Measurements from ENCODE around the gene ESPN.

Gene ESPN

GRCh38 chr1:6459850-6460265 is 35.3 kb downstream of the ESPN start:
- peaks cover 2% of the 10 kb centered on the region for H3K9me3 ChIP-seq (ENCODE audit: insufficient read depth, low read depth, low read length)
- no peak overlapping the region for H3K9ac ChIP-seq (ENCODE audit: low read length)
- no peaks in the 10 kb centered on the region for H3K27me3 ChIP-seq (ENCODE audit: insufficient read depth, low read length)
- DNase-seq: no peak
- no peak overlapping the region for H3K27ac ChIP-seq (ENCODE audit: low read depth, low read length)
- no peak overlapping the region for H4K12ac ChIP-seq (ENCODE audit: low read depth, low read length)
- H3K4me1 ChIP-seq (ENCODE audit: control insufficient read depth in 1 of 2, insufficient read depth in 2 of 2, low read length in 2 of 2): no peaks in the 10 kb centered on the region
- no peak overlapping the region for H4K91ac ChIP-seq (ENCODE audit: low read depth, low read length)
- no peak overlapping the region for H2AK5ac ChIP-seq (ENCODE audit: low read length)
- no peaks in the 10 kb centered on the region for H3K79me1 ChIP-seq (ENCODE audit: low read length)
- no peak overlapping the region for H2BK5ac ChIP-seq (ENCODE audit: low read depth, low read length, poor library complexity)
- WGBS (ENCODE audit: extremely low coverage, insufficient coverage, insufficient read length): no CpG with 5 or more reads among the region's 18 CpGs
- H3K4ac ChIP-seq (ENCODE audit: low read depth, low read length): no peak overlapping the region
- H2BK12ac ChIP-seq (ENCODE audit: low read length): no peak overlapping the region
- no peaks in the 10 kb centered on the region for H3K79me2 ChIP-seq (ENCODE audit: control insufficient read depth, insufficient read depth, low read length, poor library complexity)
- H3K18ac ChIP-seq (ENCODE audit: low read length): no peak overlapping the region
- H3K14ac ChIP-seq (ENCODE audit: low read length): no peak overlapping the region
- H3K4me2 ChIP-seq (ENCODE audit: low read length): no peak overlapping the region
- H3K36me3 ChIP-seq (ENCODE audit: control insufficient read depth in 1 of 2, insufficient read depth in 2 of 2, low read length in 2 of 2): peaks cover 32 to 37% of the 10 kb centered on the region in 2 experiments
- H4K8ac ChIP-seq (ENCODE audit: low read depth, low read length): no peak overlapping the region
- peak overlapping the region; percentile 25 for H3K4me3 ChIP-seq (ENCODE audit: low read depth, low read length)
- H2BK120ac ChIP-seq (ENCODE audit: insufficient read depth, low read length, poor library complexity): no peak overlapping the region
- no peak overlapping the region for H3K23ac ChIP-seq (ENCODE audit: low read length)
- no peak overlapping the region for H2AFZ ChIP-seq (ENCODE audit: insufficient read depth, low read length, poor library complexity)

GRCh38 chr1:6460301-6461050 is 35.9 kb downstream of the ESPN start:
- no peaks in the 10 kb centered on the region for H3K79me2 ChIP-seq (ENCODE audit: control insufficient read depth, insufficient read depth, low read length, poor library complexity)
- no peak overlapping the region for H4K8ac ChIP-seq (ENCODE audit: low read depth, low read length)
- H3K23ac ChIP-seq (ENCODE audit: low read length): no peak overlapping the region
- no peak overlapping the region for H4K91ac ChIP-seq (ENCODE audit: low read depth, low read length)
- H3K9me3 ChIP-seq (ENCODE audit: insufficient read depth, low read depth, low read length): peaks cover under 1% of the 10 kb centered on the region
- peak overlapping the region; percentile 25 for H3K4me3 ChIP-seq (ENCODE audit: low read depth, low read length)
- H2AK5ac ChIP-seq (ENCODE audit: low read length): no peak overlapping the region
- WGBS (ENCODE audit: extremely low coverage, insufficient coverage, insufficient read length): no CpG with 5 or more reads among the region's 39 CpGs
- H2AFZ ChIP-seq (ENCODE audit: insufficient read depth, low read length, poor library complexity): no peak overlapping the region
- no peak for DNase-seq
- no peak overlapping the region for H3K18ac ChIP-seq (ENCODE audit: low read length)
- no peaks in the 10 kb centered on the region for H3K4me1 ChIP-seq (ENCODE audit: control insufficient read depth in 1 of 2, insufficient read depth in 2 of 2, low read length in 2 of 2)
- H3K36me3 ChIP-seq (ENCODE audit: control insufficient read depth in 1 of 2, insufficient read depth in 2 of 2, low read length in 2 of 2): peaks cover 32 to 43% of the 10 kb centered on the region in 2 experiments
- H2BK5ac ChIP-seq (ENCODE audit: low read depth, low read length, poor library complexity): no peak overlapping the region
- no peaks in the 10 kb centered on the region for H3K27me3 ChIP-seq (ENCODE audit: insufficient read depth, low read length)
- no peak overlapping the region for H4K12ac ChIP-seq (ENCODE audit: low read depth, low read length)
- H3K14ac ChIP-seq (ENCODE audit: low read length): no peak overlapping the region
- H3K79me1 ChIP-seq (ENCODE audit: low read length): no peaks in the 10 kb centered on the region
- no peak overlapping the region for H2BK120ac ChIP-seq (ENCODE audit: insufficient read depth, low read length, poor library complexity)
- H3K4me2 ChIP-seq (ENCODE audit: low read length): no peak overlapping the region
- no peak overlapping the region for H2BK12ac ChIP-seq (ENCODE audit: low read length)
- no peak overlapping the region for H3K9ac ChIP-seq (ENCODE audit: low read length)
- no peak overlapping the region for H3K27ac ChIP-seq (ENCODE audit: low read depth, low read length)
- H3K4ac ChIP-seq (ENCODE audit: low read depth, low read length): no peak overlapping the region

- H3K14ac ChIP-seq (ENCODE audit: low read length): no peak overlapping the region
- no peak overlapping the region for H3K4me3 ChIP-seq (ENCODE audit: low read depth, low read length)
- H4K91ac ChIP-seq (ENCODE audit: low read depth, low read length): no peak overlapping the region
- no peaks in the 10 kb centered on the region for H3K9me3 ChIP-seq (ENCODE audit: insufficient read depth, low read depth, low read length)
- no peak overlapping the region for H3K4me2 ChIP-seq (ENCODE audit: low read length)
- H3K27me3 ChIP-seq (ENCODE audit: insufficient read depth, low read length): no peaks in the 10 kb centered on the region
- no peak overlapping the region for H3K27ac ChIP-seq (ENCODE audit: low read depth, low read length)
- no peak overlapping the region for H4K8ac ChIP-seq (ENCODE audit: low read depth, low read length)
- H2AFZ ChIP-seq (ENCODE audit: insufficient read depth, low read length, poor library complexity): no peak overlapping the region
- peaks cover 34 to 45% of the 10 kb centered on the region in 2 experiments for H3K36me3 ChIP-seq (ENCODE audit: control insufficient read depth in 1 of 2, insufficient read depth in 2 of 2, low read length in 2 of 2)
- no peak overlapping the region for H2BK5ac ChIP-seq (ENCODE audit: low read depth, low read length, poor library complexity)
- H3K18ac ChIP-seq (ENCODE audit: low read length): no peak overlapping the region
- H3K4ac ChIP-seq (ENCODE audit: low read depth, low read length): no peak overlapping the region
- H2BK12ac ChIP-seq (ENCODE audit: low read length): no peak overlapping the region
- H3K79me2 ChIP-seq (ENCODE audit: control insufficient read depth, insufficient read depth, low read length, poor library complexity): no peaks in the 10 kb centered on the region
- WGBS (ENCODE audit: extremely low coverage, insufficient coverage, insufficient read length): no CpG with 5 or more reads among the region's 40 CpGs
- no peak overlapping the region for H4K12ac ChIP-seq (ENCODE audit: low read depth, low read length)
- H2AK5ac ChIP-seq (ENCODE audit: low read length): no peak overlapping the region
- H3K9ac ChIP-seq (ENCODE audit: low read length): no peak overlapping the region
- no peak for DNase-seq
- H3K79me1 ChIP-seq (ENCODE audit: low read length): no peaks in the 10 kb centered on the region
- H2BK120ac ChIP-seq (ENCODE audit: insufficient read depth, low read length, poor library complexity): no peak overlapping the region
- H3K4me1 ChIP-seq (ENCODE audit: control insufficient read depth in 1 of 2, insufficient read depth in 2 of 2, low read length in 2 of 2): no peaks in the 10 kb centered on the region
- no peak overlapping the region for H3K23ac ChIP-seq (ENCODE audit: low read length)
These were observed 36.5 kb downstream of the ESPN start for GRCh38 chr1:6461051-6461530.

- no peaks in the 10 kb centered on the region for H3K27me3 ChIP-seq (ENCODE audit: insufficient read depth, low read length)
- no peak overlapping the region for H3K18ac ChIP-seq (ENCODE audit: low read length)
- no peak overlapping the region for H3K9ac ChIP-seq (ENCODE audit: low read length)
- no peak overlapping the region for H2BK5ac ChIP-seq (ENCODE audit: low read depth, low read length, poor library complexity)
- H3K4me2 ChIP-seq (ENCODE audit: low read length): no peak overlapping the region
- no peak overlapping the region for H3K27ac ChIP-seq (ENCODE audit: low read depth, low read length)
- H3K79me1 ChIP-seq (ENCODE audit: low read length): no peaks in the 10 kb centered on the region
- H4K12ac ChIP-seq (ENCODE audit: low read depth, low read length): no peak overlapping the region
- no peak overlapping the region for H3K23ac ChIP-seq (ENCODE audit: low read length)
- no peak overlapping the region for H3K14ac ChIP-seq (ENCODE audit: low read length)
- peaks cover 40 to 50% of the 10 kb centered on the region in 2 experiments for H3K36me3 ChIP-seq (ENCODE audit: control insufficient read depth in 1 of 2, insufficient read depth in 2 of 2, low read length in 2 of 2)
- H2BK12ac ChIP-seq (ENCODE audit: low read length): no peak overlapping the region
- no peaks in the 10 kb centered on the region for H3K79me2 ChIP-seq (ENCODE audit: control insufficient read depth, insufficient read depth, low read length, poor library complexity)
- no peak overlapping the region for H4K91ac ChIP-seq (ENCODE audit: low read depth, low read length)
- H2AK5ac ChIP-seq (ENCODE audit: low read length): no peak overlapping the region
- no peak overlapping the region for H3K4ac ChIP-seq (ENCODE audit: low read depth, low read length)
- no peak overlapping the region for H2AFZ ChIP-seq (ENCODE audit: insufficient read depth, low read length, poor library complexity)
- WGBS (ENCODE audit: extremely low coverage, insufficient coverage, insufficient read length): no CpG with 5 or more reads among the region's 48 CpGs
- no peak overlapping the region for H2BK120ac ChIP-seq (ENCODE audit: insufficient read depth, low read length, poor library complexity)
- no peaks in the 10 kb centered on the region for H3K4me1 ChIP-seq (ENCODE audit: control insufficient read depth in 1 of 2, insufficient read depth in 2 of 2, low read length in 2 of 2)
- no peaks in the 10 kb centered on the region for H3K9me3 ChIP-seq (ENCODE audit: insufficient read depth, low read depth, low read length)
- no peak overlapping the region for H3K4me3 ChIP-seq (ENCODE audit: low read depth, low read length)
- no peak overlapping the region for H4K8ac ChIP-seq (ENCODE audit: low read depth, low read length)
- DNase-seq: peak in 1 of 2 donors; percentile 41
These were observed 37.2 kb downstream of the ESPN start for GRCh38 chr1:6461538-6462411.
